BLaER1 treated with 17β-estradiol and CSF1 and Interleukin-3, amounts not matched to agents 10 nM and 100 nM (cell line): ENCODE data around the gene PDIA4.
A peak's percentile ranks its signal among the peaks of the same experiment; 100 is the strongest.

Source experiments
- H3K27ac ChIP-seq, 11 experiments: shearing (Covaris generic); formaldehyde crosslinking; 2 replicates each; pipeline ENCODE4 v1.8.1; 2022
- H3K27me3 ChIP-seq, 11 experiments: shearing (Covaris generic); formaldehyde crosslinking; 2 replicates each; pipeline ENCODE4 v1.8.1; 2022
- H3K36me3 ChIP-seq, 11 experiments: shearing (Covaris generic); formaldehyde crosslinking; 2 replicates each; pipeline ENCODE4 v1.8.1; 2022
- H3K4me1 ChIP-seq, 10 experiments: shearing (Covaris generic); formaldehyde crosslinking; 2 replicates each; pipeline ENCODE4 v1.8.1; 2022
- H3K4me2 ChIP-seq, 11 experiments: shearing (Covaris generic); formaldehyde crosslinking; 2 replicates each; pipeline ENCODE4 v1.8.1; 2022
- H3K4me3 ChIP-seq, 10 experiments: shearing (Covaris generic); formaldehyde crosslinking; 2 replicates each; pipeline ENCODE4 v1.8.1; 2022
- H3K9ac ChIP-seq, 11 experiments: shearing (Covaris generic); formaldehyde crosslinking; 2 replicates each; pipeline ENCODE4 v1.8.1; 2022
- H3K9me3 ChIP-seq, 11 experiments: shearing (Covaris generic); formaldehyde crosslinking; replicated peaks in 1 of 11; 2 replicates each; pipeline ENCODE4 v1.8.1; 2022
- H4K20me1 ChIP-seq, 11 experiments: shearing (Covaris generic); formaldehyde crosslinking; 2 replicates each; pipeline ENCODE4 v1.8.1; 2022
- Cebpa-rat ChIP-seq, 11 experiments: shearing (Covaris generic); IDR thresholded peaks; 2 replicates each; pipeline ENCODE4 v1.8.1; 2022

PDIA4 gene

GRCh38 chr7:148964483-148965267, 63.6 kb downstream of the PDIA4 start:
- peak overlapping the region; percentile 65 to 82 (median 76); a peak in 19 of 22 replicates for H3K9ac ChIP-seq
- no peaks in the 10 kb centered on the region for H4K20me1 ChIP-seq
- H3K36me3 ChIP-seq, result no peaks in the 10 kb centered on the region
- no peaks in the 10 kb centered on the region for H3K27me3 ChIP-seq
- H3K4me1 ChIP-seq, result peaks cover 14 to 33% (median 24%) of the 10 kb centered on the region in 10 experiments; a peak in 18 of 20 replicates
- H3K4me2 ChIP-seq, result peak overlapping the region; percentile 77 to 93 (median 84)
- no peak for TF ChIP-seq Cebpa-rat (IDR thresholded peaks at IDR 0.05)
- H3K4me3 ChIP-seq, result peak overlapping the region; percentile 60 to 73 (median 66)
- peak overlapping the region in 8 of 11 experiments; percentile 76 to 85 (median 81); a peak in 15 of 22 replicates for H3K27ac ChIP-seq
- no peaks in the 10 kb centered on the region for H3K9me3 ChIP-seq

GRCh38 chr7:148963583-148964482, 64.5 kb downstream of the PDIA4 start:
- H3K4me3 ChIP-seq, result peak overlapping the region; percentile 60 to 73 (median 66)
- no peaks in the 10 kb centered on the region for H4K20me1 ChIP-seq
- H3K4me1 ChIP-seq, result peaks cover 14 to 33% (median 24%) of the 10 kb centered on the region in 10 experiments; a peak in 18 of 20 replicates
- peak overlapping the region; percentile 70 to 85 (median 80); a peak in 18 of 22 replicates for H3K27ac ChIP-seq
- no peaks in the 10 kb centered on the region for H3K36me3 ChIP-seq
- no peak for TF ChIP-seq Cebpa-rat (IDR thresholded peaks at IDR 0.05)
- H3K27me3 ChIP-seq, result no peaks in the 10 kb centered on the region
- H3K9ac ChIP-seq, result peak overlapping the region; percentile 65 to 82 (median 76)
- no peaks in the 10 kb centered on the region for H3K9me3 ChIP-seq
- peak overlapping the region; percentile 77 to 93 (median 84) for H3K4me2 ChIP-seq

DNA sequence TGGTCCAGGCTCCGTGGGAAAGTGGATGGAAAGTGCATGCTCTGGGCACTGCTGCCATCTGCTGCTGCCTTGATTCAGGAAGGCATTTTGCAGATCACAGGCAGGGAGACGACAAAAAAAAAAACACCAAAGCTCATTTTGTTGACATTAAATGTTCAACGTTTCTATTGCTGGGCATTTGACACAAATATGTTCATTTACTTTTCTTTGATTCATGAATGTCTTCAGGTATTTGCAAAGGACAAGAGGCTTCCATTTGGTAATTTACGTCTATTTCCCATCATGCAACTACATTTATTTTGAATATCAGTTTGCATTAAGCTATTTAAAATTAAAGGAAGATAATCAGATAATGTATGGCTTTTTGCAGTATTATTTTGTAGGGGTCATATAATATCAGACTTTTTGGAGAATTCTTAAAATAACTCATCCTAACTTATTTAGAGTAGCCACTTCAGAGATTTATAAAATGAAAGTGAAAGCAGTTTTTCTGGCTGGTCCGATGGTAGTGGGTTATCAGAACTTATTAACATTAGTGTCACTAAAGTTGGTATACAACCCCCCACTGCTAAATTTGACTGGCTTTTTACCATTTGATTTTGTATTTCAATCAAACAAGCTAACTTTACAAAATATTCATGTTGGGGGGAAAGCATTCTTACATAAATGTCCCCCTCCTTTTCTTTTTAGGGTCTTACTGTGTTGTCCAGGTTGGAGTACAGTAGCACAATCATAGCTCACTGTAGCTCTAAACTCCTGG, 65.3 kb downstream of the PDIA4 start:
- Histone ChIP-seq H3K36me3 (no peaks in the 10 kb centered on the region), H4K20me1 (no peaks in the 10 kb centered on the region), H3K27ac (peak overlapping the region; percentile 70 to 85 (median 80)), H3K9me3 (no peaks in the 10 kb centered on the region), H3K27me3 (no peaks in the 10 kb centered on the region), H3K4me2 (peak overlapping the region; percentile 77 to 93 (median 84)), H3K9ac (peak overlapping the region; percentile 65 to 82 (median 76)), H3K4me1 (peaks cover 14 to 33% (median 24%) of the 10 kb centered on the region in 10 experiments; a peak in 18 of 20 replicates), H3K4me3 (peak overlapping the region; percentile 60 to 73 (median 66))
- TF ChIP-seq Cebpa-rat (IDR thresholded peaks at IDR 0.05), result no peak

DNA sequence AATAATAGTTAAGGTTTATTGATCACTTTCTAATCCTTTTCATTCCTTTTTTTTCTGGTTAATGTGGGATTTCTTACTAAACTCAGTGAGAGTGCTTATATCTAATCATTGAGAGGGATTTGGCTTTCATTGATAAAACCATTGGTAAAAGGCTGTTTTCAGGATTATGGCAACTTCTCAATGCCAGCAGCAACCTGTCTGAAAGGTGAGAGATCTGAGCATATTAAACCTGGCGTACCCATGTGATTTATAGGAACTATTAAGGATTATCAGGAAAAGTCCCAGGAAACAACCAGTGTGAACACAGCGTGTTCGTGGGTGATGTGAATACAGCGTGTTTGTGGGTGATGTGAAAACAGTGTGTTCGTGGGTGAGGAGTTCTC, 65.9 kb downstream of the PDIA4 start:
- Histone ChIP-seq H3K9ac (peak overlapping the region in 10 of 11 experiments; percentile 65 to 82 (median 76); a peak in 19 of 22 replicates), H3K36me3 (no peaks in the 10 kb centered on the region), H3K27me3 (no peaks in the 10 kb centered on the region), H3K9me3 (no peaks in the 10 kb centered on the region), H4K20me1 (no peaks in the 10 kb centered on the region), H3K4me2 (peak overlapping the region; percentile 60 to 93 (median 83)), H3K27ac (peak overlapping the region in 2 of 11 experiments; percentile 76 to 82; a peak in 2 of 22 replicates), H3K4me3 (peak overlapping the region; percentile 60 to 73 (median 66)), H3K4me1 (peaks cover 14 to 31% (median 23%) of the 10 kb centered on the region in 10 experiments; a peak in 18 of 20 replicates)
- no peak for TF ChIP-seq Cebpa-rat (IDR thresholded peaks at IDR 0.05)

DNA sequence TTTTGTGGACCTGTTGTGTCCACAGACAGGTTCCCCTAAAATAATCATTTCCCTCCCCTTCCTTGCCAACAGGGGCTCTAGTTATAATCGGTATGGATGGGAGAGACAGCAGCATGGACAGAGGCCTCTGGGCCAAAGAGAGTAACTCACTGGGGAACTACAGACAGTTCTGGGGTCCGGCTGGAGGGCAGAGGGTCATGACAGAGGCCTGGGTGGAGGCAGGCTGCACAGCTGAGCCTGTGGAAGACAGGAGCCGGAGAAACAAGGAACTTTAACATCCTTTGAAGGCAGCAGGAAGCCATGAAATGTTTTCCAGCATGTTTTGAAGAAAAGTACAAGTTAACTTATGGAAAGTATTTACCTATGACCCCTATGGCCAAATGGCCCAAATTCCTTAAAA, 68.6 kb downstream of the PDIA4 start:
- Histone ChIP-seq H3K36me3 (no peaks in the 10 kb centered on the region), H3K27ac (no peak overlapping the region), H3K27me3 (no peaks in the 10 kb centered on the region), H4K20me1 (no peaks in the 10 kb centered on the region), H3K4me1 (peaks cover 14 to 20% (median 17%) of the 10 kb centered on the region in 10 experiments; a peak in 18 of 20 replicates), H3K4me3 (no peak overlapping the region), H3K9me3 (no peaks in the 10 kb centered on the region), H3K4me2 (no peak overlapping the region), H3K9ac (peak overlapping the region in 1 of 11 experiments; percentile 7; a peak in 1 of 22 replicates)
- TF ChIP-seq Cebpa-rat (IDR thresholded peaks at IDR 0.05), result no peak

- no peaks in the 10 kb centered on the region for H3K27me3 ChIP-seq
- no peak overlapping the region for H3K4me3 ChIP-seq
- peaks cover 0 to 10% (median 4%) of the 10 kb centered on the region in 10 experiments; a peak in 10 of 20 replicates for H3K4me1 ChIP-seq
- no peaks in the 10 kb centered on the region for H4K20me1 ChIP-seq
- H3K9me3 ChIP-seq, result no peaks in the 10 kb centered on the region
- H3K4me2 ChIP-seq, result no peak overlapping the region
- no peak for TF ChIP-seq Cebpa-rat (IDR thresholded peaks at IDR 0.05)
- H3K9ac ChIP-seq, result no peak overlapping the region
- no peaks in the 10 kb centered on the region for H3K36me3 ChIP-seq
- H3K27ac ChIP-seq, result no peak overlapping the region
Observed at GRCh38 chr7:148958061-148958460, 70.2 kb downstream of the PDIA4 start.

DNA sequence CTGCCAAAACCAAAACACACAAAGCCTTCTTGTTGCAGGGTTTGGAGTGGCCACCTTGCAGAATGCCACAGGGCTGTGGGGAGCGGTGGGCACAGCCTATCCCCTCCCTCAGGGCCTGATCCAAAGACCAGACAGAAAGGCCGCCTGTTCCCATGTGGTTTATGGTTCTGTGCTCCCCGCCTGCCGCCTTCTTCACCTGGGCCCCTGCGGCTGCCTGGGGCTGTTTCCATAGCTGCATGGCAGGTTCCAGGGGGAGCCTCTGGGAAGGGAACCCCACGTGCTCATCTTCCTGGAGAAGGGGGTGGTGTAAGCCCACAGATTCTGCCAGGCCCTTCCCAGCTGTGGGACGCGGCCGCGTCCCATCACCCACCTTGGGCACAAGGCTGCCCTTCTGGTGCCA, 73.5 kb downstream of the PDIA4 start:
- H4K20me1 ChIP-seq, result no peaks in the 10 kb centered on the region
- H3K36me3 ChIP-seq, result no peaks in the 10 kb centered on the region
- no peaks in the 10 kb centered on the region for H3K27me3 ChIP-seq
- 0 out of 22 replicates have a peak overlapping the region, but pooled peaks of 1 of the 11 experiments have one; percentile 10 for H3K4me2 ChIP-seq
- peaks cover 0 to 6% (median 0%) of the 10 kb centered on the region in 11 experiments; a peak in 1 of 22 replicates for H3K9me3 ChIP-seq
- no peak overlapping the region for H3K4me3 ChIP-seq
- H3K27ac ChIP-seq, result no peak overlapping the region
- H3K9ac ChIP-seq, result no peak overlapping the region
- peaks cover 0 to 6% (median 0%) of the 10 kb centered on the region in 10 experiments; a peak in 4 of 20 replicates for H3K4me1 ChIP-seq
- no peak for TF ChIP-seq Cebpa-rat (IDR thresholded peaks at IDR 0.05)

GRCh38 chr7:148953676-148954075, 74.6 kb downstream of the PDIA4 start:
- Histone ChIP-seq H3K4me3 (no peak overlapping the region), H3K36me3 (no peaks in the 10 kb centered on the region), H3K4me2 (no peak overlapping the region), H3K27ac (no peak overlapping the region), H3K27me3 (no peaks in the 10 kb centered on the region), H3K4me1 (peaks cover 0 to 6% (median 0%) of the 10 kb centered on the region in 10 experiments; a peak in 4 of 20 replicates), H4K20me1 (no peaks in the 10 kb centered on the region), H3K9me3 (peaks cover 0 to 6% (median 0%) of the 10 kb centered on the region in 11 experiments; a peak in 1 of 22 replicates), H3K9ac (no peak overlapping the region)
- no peak for TF ChIP-seq Cebpa-rat (IDR thresholded peaks at IDR 0.05)
